Gastrocnemius medialis (tissue), 4 donors: ENCODE measurements around the gene GRPEL1. TPM values are rescaled to one million over a fixed set of nuclear protein-coding genes. Genes with fewer than 3 reads are reported as not detected.
"Not testable (repeated sequence)": the region's sequence is repeated elsewhere in the genome, so short reads cannot be mapped to it uniquely, and the experiment has no call there.

Source experiments
- ATAC-seq, 2 donors: fragments of 150-250 bp; one replicate each; pipeline ENCODE4 v1.9.1; 2016
- DNase-seq, 2 donors: peaks; one replicate each; pipeline ENCODE4 v3.0.0-alpha.2; 2019
- H3K27ac ChIP-seq, 4 donors: fragments of 200-600 bp; sonication (generic); 1 replicate in 1 of 4; 2 replicates in 3 of 4; pipeline ENCODE4 v1.5.1; 2016 to 2018; ENCODE audit warnings: mild to moderate bottlenecking in 2 of 4, moderate library complexity in 1 of 4
- H3K27me3 ChIP-seq, 3 donors: fragments of 200-600 bp; sonication (generic) in 2 of 3; 1 replicate in 1 of 3; 2 replicates in 2 of 3; pipeline versions ENCODE4 v1.5.1 to v1.6.0; 2016 to 2019; ENCODE audit warnings: mild to moderate bottlenecking in 1 of 3, moderate library complexity in 1 of 3
- H3K36me3 ChIP-seq, 2 donors: fragments of 200-600 bp; sonication (generic) in 1 of 2; one replicate each; pipeline ENCODE4 v1.5.1; 2017 to 2018
- H3K4me1 ChIP-seq, 2 donors: fragments of 200-600 bp; sonication (generic) in 1 of 2; one replicate each; pipeline ENCODE4 v1.5.1; 2016 to 2017; ENCODE audit warnings: mild to moderate bottlenecking in 2 of 2
- H3K4me3 ChIP-seq, 4 donors: fragments of 200-600 bp; sonication (generic) in 3 of 4; 1 replicate in 1 of 4; 2 replicates in 3 of 4; pipeline ENCODE4 v1.5.1; 2016 to 2019; ENCODE audit warnings: mild to moderate bottlenecking in 2 of 4
- H3K9me3 ChIP-seq, 3 donors: fragments of 200-600 bp; sonication (generic) in 2 of 3; 1 replicate in 1 of 3; 2 replicates in 2 of 3; pipeline ENCODE4 v1.5.1; 2016 to 2019
- CTCF ChIP-seq, 5 experiments: fragments of 450-650 bp in 3 of 5; fragments of 200-600 bp in 2 of 5; sonication (generic) in 2 of 5; IDR thresholded peaks in 4 of 5; conservative IDR thresholded peaks in 1 of 5; 1 replicate in 4 of 5; 2 replicates in 1 of 5; pipeline ENCODE4 v1.5.1; 2016 to 2019; ENCODE audit warnings: antibody characterized with exemption in 5 of 5, mild to moderate bottlenecking in 3 of 5, moderate library complexity in 3 of 5
- POLR2A ChIP-seq, 2 donors: fragments of 450-650 bp; IDR thresholded peaks; one replicate each; pipeline ENCODE4 v1.6.1; 2017; ENCODE audit warnings: antibody characterized with exemption in 2 of 2, mild to moderate bottlenecking in 2 of 2, moderate library complexity in 2 of 2
- in situ Hi-C, 4 donors: fragments of 200-750 bp; cut with MboI; loops; one replicate each; pipeline versions ENCODE4 v1.15.0 to v1.8.0; 2017; ENCODE audit warnings: low sequenced_read_pairs in 4 of 4
- intact Hi-C: fragments of 100-400 bp; cut with DNase I; formaldehyde crosslinking; loops from one replicate; pipeline ENCODE4 v1.15.1; 2023; ENCODE audit warnings: low total_unique reads
- total RNA-seq, 4 donors: library from RNA; depleted of rRNA; stranded (reverse); fragments of >200 nt; gene quantifications; one replicate each; pipeline versions ENCODE4 v1.1.0 to v1.2.3, GENCODE V29; 2016

Gene GRPEL1
- total RNA-seq, 4 donors from 2014 or later = 28.8 to 58.0 (median 35.8) TPM

GRCh38 chr4:7103031-7103606 lies 35.3 kb upstream of the GRPEL1 start:
- Histone ChIP-seq H3K4me3 (peak overlapping the region; percentile 69 to 87 (median 82)), H3K36me3 (no peaks in the 10 kb centered on the region), H3K9me3 (no peaks in the 10 kb centered on the region), H3K27ac (peak overlapping the region; percentile 83 to 94 (median 92)), H3K27me3 (no peaks in the 10 kb centered on the region), H3K4me1 (peaks cover 11 to 16% of the 10 kb centered on the region in 2 donors)
- in situ Hi-C loops (no loop called here), intact Hi-C loops (loop anchor here (1.0 to 10.0 kb wide), 3 partner anchors 60 to 838 kb away; partner anchors contain the start of genes MAN2B2, TADA2B and WFS1)
- TF ChIP-seq CTCF (IDR thresholded peaks at IDR 0.05 in 4 of 5, conservative IDR thresholded peaks at IDR 0.05 in 1 of 5) = peak in 2 of 5 experiments; percentile 11 to 16
- peak; percentile 86 to 90 for TF ChIP-seq POLR2A (IDR thresholded peaks at IDR 0.05)
- ATAC-seq (peak; percentile 87 to 90), DNase-seq (peak; percentile 85 to 90)

- Histone ChIP-seq H3K4me1 (peaks cover 11 to 16% of the 10 kb centered on the region in 2 donors), H3K4me3 (peak overlapping the region; percentile 69 to 87 (median 82)), H3K27ac (peak overlapping the region; percentile 83 to 94 (median 92))
- peak; percentile 14 to 20 for ATAC-seq
- H3K9me3 ChIP-seq, in situ Hi-C loops, DNase-seq, H3K27me3 ChIP-seq, H3K36me3 ChIP-seq: not testable (repeated sequence)
- intact Hi-C loops = loop anchor here (10.0 kb wide), 2 partner anchors 528 to 838 kb away; partner anchors contain the start of genes MAN2B2 and WFS1
Observed at GRCh38 chr4:7102516-7102909, 34.6 kb upstream of the GRPEL1 start.

GRCh38 chr4:7101692-7102515 lies 34.0 kb upstream of the GRPEL1 start:
- H3K27ac ChIP-seq = peak overlapping the region; percentile 83 to 94 (median 92)
- ATAC-seq = peak; percentile 57 to 69
- intact Hi-C loops = loop anchor here (10.0 kb wide), 2 partner anchors 527 to 837 kb away; partner anchors contain the start of genes MAN2B2 and WFS1
- no peaks in the 10 kb centered on the region for H3K36me3 ChIP-seq
- in situ Hi-C loops = no loop called here
- peak overlapping the region; percentile 69 to 87 (median 82) for H3K4me3 ChIP-seq
- TF ChIP-seq POLR2A (IDR thresholded peaks at IDR 0.05) (no peak), CTCF (IDR thresholded peaks at IDR 0.05 in 4 of 5, conservative IDR thresholded peaks at IDR 0.05 in 1 of 5) (peak; percentile 44 to 76 (median 67))
- DNase-seq = peak; percentile 51 to 67
- no peaks in the 10 kb centered on the region for H3K9me3 ChIP-seq
- H3K4me1 ChIP-seq = peaks cover 11 to 16% of the 10 kb centered on the region in 2 donors
- no peaks in the 10 kb centered on the region for H3K27me3 ChIP-seq

- no peak overlapping the region for H3K27ac ChIP-seq
- DNase-seq (no peak), ATAC-seq (no peak)
- no peaks in the 10 kb centered on the region for H3K36me3 ChIP-seq
- no peak overlapping the region for H3K4me3 ChIP-seq
- in situ Hi-C loops = no loop called here
- no peaks in the 10 kb centered on the region for H3K9me3 ChIP-seq
- no peaks in the 10 kb centered on the region for H3K4me1 ChIP-seq
- no peaks in the 10 kb centered on the region for H3K27me3 ChIP-seq
- TF ChIP-seq CTCF (IDR thresholded peaks at IDR 0.05 in 4 of 5, conservative IDR thresholded peaks at IDR 0.05 in 1 of 5) (no peak), POLR2A (IDR thresholded peaks at IDR 0.05) (no peak)
- intact Hi-C loops = no loop called here
Observed at GRCh38 chr4:7096236-7096635, 28.4 kb upstream of the GRPEL1 start.

GRCh38 chr4:7095611-7096155 lies 27.8 kb upstream of the GRPEL1 start:
- Histone ChIP-seq H3K9me3 (no peaks in the 10 kb centered on the region), H3K27me3 (no peaks in the 10 kb centered on the region), H3K27ac (no peak overlapping the region), H3K36me3 (no peaks in the 10 kb centered on the region), H3K4me1 (no peaks in the 10 kb centered on the region), H3K4me3 (no peak overlapping the region)
- ATAC-seq (no peak), DNase-seq (no peak)
- TF ChIP-seq CTCF (IDR thresholded peaks at IDR 0.05 in 4 of 5, conservative IDR thresholded peaks at IDR 0.05 in 1 of 5) = no peak
- TF ChIP-seq POLR2A (IDR thresholded peaks at IDR 0.05) = no peak
- in situ Hi-C loops (no loop called here), intact Hi-C loops (no loop called here)
